Subcutaneous adipose tissue (tissue), 4 donors: ENCODE measurements around the gene MOK. TPM values are rescaled to one million over a fixed set of nuclear protein-coding genes. Genes with fewer than 3 reads are reported as not detected.

Experiments
- total RNA-seq, 4 donors: library from RNA; depleted of rRNA; stranded (reverse); fragments of >200 nt; gene quantifications; one replicate each; pipeline ENCODE4 v1.1.0, GENCODE V29; 2016
- TF ChIP-seq, protein P1 (sequence below): fragments of 450-650 bp; IDR thresholded peaks from one replicate; pipeline ENCODE4 v1.5.1; 2016; ENCODE audit warnings: low read depth, mild to moderate bottlenecking, control low read depth, antibody characterized with exemption, moderate library complexity

Gene MOK
- total RNA-seq, 4 donors from 2014 or later = 4.0 to 13.9 (median 6.1) TPM

DNA sequence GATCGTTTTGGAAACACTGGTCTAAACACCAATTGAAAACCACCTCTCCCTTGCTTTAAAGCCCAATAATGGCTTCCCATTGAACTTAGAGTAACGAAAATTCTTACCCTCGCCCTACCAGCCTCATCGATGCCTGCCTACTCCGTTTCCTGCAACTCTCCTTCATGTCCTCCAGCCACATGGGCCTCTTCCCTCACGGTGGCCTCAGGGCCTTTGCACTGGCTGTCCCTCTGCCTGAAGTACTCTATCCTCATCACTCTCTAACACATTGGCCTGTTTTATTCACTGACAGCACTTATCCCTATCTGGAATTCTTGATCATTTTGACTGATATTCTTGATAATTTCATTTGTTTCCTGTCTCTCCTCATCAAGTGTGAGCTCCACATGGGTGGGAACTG, 46.8 kb downstream of the MOK start:
- TF ChIP-seq, protein P1, sequence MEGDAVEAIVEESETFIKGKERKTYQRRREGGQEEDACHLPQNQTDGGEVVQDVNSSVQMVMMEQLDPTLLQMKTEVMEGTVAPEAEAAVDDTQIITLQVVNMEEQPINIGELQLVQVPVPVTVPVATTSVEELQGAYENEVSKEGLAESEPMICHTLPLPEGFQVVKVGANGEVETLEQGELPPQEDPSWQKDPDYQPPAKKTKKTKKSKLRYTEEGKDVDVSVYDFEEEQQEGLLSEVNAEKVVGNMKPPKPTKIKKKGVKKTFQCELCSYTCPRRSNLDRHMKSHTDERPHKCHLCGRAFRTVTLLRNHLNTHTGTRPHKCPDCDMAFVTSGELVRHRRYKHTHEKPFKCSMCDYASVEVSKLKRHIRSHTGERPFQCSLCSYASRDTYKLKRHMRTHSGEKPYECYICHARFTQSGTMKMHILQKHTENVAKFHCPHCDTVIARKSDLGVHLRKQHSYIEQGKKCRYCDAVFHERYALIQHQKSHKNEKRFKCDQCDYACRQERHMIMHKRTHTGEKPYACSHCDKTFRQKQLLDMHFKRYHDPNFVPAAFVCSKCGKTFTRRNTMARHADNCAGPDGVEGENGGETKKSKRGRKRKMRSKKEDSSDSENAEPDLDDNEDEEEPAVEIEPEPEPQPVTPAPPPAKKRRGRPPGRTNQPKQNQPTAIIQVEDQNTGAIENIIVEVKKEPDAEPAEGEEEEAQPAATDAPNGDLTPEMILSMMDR = no peak

DNA sequence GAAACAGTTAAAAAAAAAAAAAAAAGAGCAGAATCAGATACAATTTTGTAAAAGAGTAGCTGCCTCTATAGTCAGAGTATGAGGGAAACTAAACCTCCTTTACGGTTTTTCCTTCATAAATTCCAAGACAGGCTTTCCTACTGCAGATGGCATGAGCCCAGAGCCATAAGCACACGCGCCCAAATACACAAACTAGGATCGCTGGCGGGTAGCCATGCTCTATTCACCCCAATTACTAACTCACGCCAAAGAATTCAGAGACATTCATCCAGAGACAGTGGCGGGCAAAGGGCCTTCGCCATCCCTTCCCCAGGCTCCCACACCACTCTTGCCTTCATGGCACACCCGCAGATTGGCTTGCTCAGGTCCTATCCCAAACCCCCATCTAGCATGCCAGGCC, 48.2 kb downstream of the MOK start:
- TF ChIP-seq, protein P1 = no peak

GRCh38 chr14:102255401-102256190, 49.4 kb downstream of the MOK start:
- TF ChIP-seq, protein P1 = no peak

GRCh38 chr14:102252834-102253801, 51.8 kb downstream of the MOK start:
- TF ChIP-seq, protein P1 = no peak

DNA sequence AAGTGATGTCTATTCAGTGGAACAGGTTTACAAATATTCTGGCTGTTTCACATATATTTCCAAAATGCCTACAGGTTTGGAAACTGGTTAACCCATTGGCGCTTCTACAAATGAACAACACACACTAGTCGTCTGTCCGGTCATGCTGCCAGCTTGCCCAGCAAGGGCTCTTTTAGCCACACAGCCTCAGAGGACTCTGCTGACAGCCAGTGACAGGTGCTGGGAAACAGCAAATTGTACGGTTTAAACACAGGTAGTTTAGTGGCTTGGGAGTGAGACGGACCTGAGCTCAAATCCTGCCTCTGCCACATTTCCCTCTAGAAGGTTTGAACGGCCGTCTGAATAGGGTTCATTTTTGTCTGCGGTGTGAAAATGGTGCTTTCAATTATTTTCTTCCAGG, 53.8 kb downstream of the MOK start:
- TF ChIP-seq, protein P1 = no peak

DNA sequence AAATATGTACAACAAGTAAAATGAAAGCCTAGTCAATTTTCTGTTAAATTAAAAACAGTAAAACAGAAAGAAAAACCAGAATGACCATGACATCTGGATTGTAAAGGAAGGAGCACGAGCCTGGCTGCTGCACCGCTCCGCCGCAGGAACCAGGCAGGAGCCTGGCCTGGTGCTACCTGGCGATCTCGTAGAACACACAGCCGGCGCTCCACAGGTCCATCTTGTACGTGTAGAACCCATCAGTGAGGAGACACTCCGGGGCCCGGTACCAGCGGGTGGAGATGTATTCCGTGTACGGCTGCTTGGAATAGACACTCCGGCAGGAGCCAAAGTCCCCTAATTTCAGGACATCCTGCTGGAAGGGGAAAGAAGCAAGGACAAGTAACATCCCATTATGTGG, 54.3 kb downstream of the MOK start:
- TF ChIP-seq, protein P1 = no peak

GRCh38 chr14:102249981-102250380, 55.0 kb downstream of the MOK start:
- TF ChIP-seq, protein P1 = no peak
